HEK293T (cell line): ENCODE results near the gene LARP6.

ENCODE experiments used
- CTBP1 ChIP-seq: fragments of 450-650 bp; IDR thresholded peaks from 2 replicates; pipeline ENCODE4 v1.6.1; 2016; ENCODE audit warnings: borderline replicate concordance
- FOXM1 ChIP-seq: fragments of 450-650 bp; IDR thresholded peaks from 2 replicates; pipeline ENCODE4 v1.6.1; 2017; ENCODE audit warnings: mild to moderate bottlenecking, borderline replicate concordance
- L3MBTL2 ChIP-seq: fragments of 450-650 bp; conservative IDR thresholded peaks from 2 replicates; pipeline ENCODE4 v1.6.1; 2016; ENCODE audit warnings: mild to moderate bottlenecking

- TF ChIP-seq CTBP1 (no peak), FOXM1 (no peak), L3MBTL2 (no peak)
Observed at GRCh38 chr15:70823196-70823595, 30.8 kb downstream of the LARP6 start.
